NCI-H446 (cell line): ENCODE data around the gene MATCAP1.

ENCODE experiments used
- DNase-seq, 2 experiments: peaks; one replicate each; lab custom pipeline; 2025; lab: John Stamatoyannopoulos, UW

Gene MATCAP1

GRCh38 chr16:67170949-67171649 lies 12.7 kb downstream of the MATCAP1 start:
- no peak for DNase-seq

- peak; percentile 55 to 74 for DNase-seq
These were observed 13.4 kb downstream of the MATCAP1 start, which contains the start of gene NOL3 for GRCh38 chr16:67170168-67170948. NOL3 (plus strand) TSS chr16:67170538.

GRCh38 chr16:67169642-67170167 lies 14.1 kb downstream of the MATCAP1 start:
- peak in 1 of 2 experiments; percentile 33 for DNase-seq

DNA sequence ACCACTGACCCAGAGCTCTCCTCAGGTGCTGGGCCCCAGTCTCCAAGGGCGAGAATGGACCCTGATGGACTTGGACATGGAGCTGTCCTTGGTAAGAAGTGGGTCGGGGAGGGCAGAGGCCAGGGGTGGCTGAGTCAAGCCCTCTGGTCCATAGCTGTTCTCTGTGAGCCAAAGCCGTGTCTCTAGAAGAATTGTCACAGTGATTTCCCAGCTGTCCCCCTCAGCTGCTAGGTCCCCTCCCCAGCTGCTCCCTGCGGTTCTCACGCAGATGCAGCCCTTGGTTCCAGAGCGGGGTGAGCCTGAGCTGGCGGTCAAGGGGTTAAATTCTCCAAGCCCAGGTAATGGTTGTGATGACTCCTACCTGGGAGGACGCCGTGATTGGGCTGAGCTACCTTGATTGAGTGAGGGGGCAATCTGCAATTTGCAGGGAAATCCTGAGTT lies 14.7 kb downstream of the MATCAP1 start:
- no peak for DNase-seq

GRCh38 chr16:67167588-67167987 lies 16.2 kb downstream of the MATCAP1 start:
- no peak for DNase-seq

DNA sequence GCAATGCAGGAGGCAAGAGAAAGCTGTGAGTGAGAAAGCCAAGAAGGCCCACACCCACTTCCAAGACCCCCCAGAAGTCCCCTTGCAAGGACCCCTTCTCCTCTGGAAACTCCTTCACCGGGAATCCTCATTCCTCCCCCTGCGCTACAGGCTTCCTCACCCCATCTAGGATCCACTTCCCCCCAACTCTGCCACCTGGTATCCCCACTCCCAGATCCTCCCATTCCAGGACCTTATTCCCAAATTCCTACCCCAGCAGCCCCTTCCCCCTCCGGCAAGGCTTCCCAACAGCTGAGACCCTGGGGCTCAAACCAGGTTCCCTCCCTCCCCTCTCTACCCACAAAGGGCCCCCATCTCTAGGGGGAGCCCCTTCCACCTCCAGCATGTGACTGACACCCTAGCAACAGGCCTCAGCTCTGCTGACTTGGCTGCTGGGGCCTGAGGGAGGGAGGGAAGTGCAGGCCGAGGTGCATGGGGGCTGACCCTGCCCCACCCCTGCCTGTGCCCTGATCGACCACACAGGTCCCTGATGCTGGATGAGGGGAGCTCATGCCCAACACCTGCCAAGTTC lies 17.1 kb downstream of the MATCAP1 start:
- DNase-seq = no peak

- DNase-seq = no peak
These were observed 17.6 kb downstream of the MATCAP1 start for GRCh38 chr16:67166110-67166547.

GRCh38 chr16:67165121-67166078 lies 18.4 kb downstream of the MATCAP1 start:
- DNase-seq = no peak

DNA sequence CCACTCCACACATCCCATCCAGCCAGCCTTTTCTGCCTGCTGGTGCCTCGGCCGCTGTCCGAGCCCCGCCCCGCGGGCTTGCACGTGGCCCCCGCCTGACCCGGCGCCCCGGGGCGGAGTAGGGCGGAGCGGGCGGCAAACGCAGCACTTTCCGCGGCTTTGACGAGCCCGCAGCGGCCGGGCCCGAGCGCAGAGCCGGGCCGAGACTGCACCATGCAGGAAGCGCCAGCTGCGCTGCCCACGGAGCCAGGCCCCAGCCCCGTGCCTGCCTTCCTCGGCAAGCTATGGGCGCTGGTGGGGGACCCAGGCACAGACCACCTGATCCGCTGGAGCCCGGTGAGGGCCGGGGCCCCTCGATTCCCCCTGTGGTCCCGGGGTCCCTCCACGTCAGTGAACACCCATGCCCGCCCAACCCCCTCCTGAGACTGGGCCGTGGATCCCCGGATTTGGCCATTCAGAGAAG lies 19.1 kb downstream of the MATCAP1 start, which contains the start of gene HSF4:
HSF4 (plus strand) TSS at position 147 of the 463 bp plus-strand sequence; CDS start at position 214, 67 bp downstream.
- no peak for DNase-seq

DNA sequence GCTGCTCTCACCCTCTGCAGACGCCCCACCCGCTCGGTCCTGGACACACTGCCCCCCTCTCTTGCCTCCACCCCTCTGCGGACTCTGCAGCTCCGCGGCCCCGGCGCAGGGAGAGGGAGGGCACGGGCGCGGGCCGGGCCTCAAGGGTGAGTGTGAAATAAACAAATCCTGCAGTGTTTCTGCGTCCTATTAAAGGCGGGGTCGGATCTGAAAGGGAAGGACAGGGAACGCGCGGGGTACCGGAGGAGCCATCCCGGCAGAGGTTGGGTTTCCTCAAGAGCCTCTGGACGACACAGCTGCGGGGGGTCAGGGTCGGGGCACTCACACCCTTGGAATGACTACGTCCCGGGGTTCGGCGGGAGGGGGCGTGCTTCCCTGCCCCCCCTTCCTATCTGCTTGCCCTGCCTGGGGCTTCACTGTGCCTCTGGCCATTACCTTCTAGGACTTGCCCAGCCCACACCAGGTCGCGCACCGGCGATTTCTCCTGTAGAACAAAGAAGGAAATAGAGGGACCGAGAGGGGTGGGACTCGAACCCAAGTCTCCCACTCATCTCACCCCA lies 19.7 kb downstream of the MATCAP1 start:
- no peak for DNase-seq

DNA sequence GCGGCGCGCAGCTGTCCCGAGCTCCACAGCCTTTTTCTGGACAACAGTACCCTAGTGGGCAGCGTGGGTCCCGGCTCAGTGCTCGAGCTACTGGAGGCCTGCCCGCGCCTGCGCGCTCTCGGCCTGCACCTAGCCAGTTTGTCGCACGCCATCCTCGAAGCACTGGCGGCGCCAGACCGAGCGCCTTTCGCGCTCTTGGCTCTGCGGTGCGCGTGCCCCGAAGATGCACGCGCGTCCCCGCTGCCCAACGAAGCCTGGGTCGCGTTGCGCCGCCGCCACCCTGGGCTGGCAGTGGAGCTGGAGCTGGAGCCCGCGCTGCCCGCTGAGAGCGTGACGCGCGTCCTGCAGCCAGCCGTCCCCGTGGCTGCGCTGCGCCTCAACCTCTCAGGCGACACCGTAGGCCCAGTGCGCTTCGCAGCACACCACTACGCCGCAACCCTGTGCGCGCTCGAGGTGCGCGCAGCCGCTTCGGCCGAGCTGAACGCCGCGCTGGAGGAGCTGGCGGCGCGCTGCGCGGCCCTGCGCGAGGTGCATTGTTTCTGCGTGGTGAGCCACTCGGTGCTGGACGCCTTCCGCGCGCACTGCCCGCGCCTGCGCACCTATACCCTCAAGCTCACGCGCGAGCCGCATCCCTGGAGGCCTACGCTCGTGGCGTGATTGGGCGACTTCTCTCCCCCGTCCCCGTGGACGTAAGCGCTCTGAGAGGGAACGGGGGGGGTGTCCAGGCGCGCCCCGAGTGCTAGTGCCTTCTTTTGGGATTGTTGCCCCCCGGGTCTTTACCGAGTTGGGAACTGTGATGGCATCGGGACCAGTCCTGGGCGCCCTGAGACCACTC lies 20.4 kb downstream of the MATCAP1 start:
- DNase-seq = peak in 1 of 2 experiments; percentile 40

DNA sequence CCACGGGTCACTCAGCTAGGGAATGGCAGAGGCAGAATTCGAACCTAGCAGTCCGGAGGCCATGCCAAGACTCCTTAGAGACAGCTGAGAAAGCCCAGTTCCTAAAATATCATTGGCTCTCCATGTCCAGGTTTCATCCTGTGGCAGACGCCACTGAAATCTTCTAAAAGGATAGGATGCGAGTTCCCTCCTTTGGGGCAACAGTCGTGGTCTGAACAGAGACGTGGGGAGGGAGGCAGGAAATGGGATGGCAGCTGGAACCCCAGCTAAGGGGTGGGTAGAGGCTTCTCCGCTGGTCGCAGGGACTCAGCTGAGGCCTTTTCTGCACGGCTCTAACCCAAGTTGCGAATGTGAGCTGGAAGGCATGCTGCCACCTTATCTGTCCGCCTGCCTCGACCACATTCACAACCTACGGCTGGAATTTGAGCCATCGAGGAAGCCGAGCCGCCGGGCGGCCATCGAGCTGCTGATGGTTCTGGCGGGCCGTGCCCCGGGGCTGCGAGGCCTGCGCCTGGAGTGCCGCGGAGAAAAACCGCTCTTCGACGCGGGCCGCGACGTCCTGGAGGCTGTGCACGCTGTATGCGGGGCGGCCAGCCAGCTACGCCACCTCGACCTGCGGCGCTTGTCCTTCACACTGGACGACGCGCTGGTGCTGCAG lies 21.1 kb downstream of the MATCAP1 start:
- no peak for DNase-seq

DNA sequence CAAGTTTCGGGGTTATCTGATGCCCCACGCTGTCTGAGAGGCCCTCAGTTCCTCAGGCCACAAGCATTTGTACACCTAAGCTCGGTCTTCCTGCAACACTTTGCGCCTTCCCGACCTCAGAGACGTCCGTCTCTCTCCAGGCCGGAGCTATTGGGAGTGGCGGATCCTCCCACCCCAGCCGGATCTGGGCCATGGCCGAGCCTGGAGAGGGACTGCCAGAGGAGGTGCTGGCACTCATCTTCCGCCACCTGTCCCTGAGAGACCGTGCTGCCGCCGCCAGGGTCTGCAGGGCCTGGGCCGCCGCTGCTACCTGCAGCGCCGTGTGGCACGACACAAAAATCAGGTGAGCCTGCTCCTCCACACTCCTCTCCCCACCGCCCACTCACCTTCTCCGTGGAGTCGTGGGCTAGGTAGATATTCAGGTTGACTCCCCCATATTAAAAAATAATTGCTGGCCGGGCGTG lies 22.1 kb downstream of the MATCAP1 start:
- DNase-seq = no peak

- DNase-seq = no peak
These were observed 24.8 kb downstream of the MATCAP1 start for GRCh38 chr16:67158637-67159600.

GRCh38 chr16:67157892-67158635 lies 25.7 kb downstream of the MATCAP1 start:
- DNase-seq = no peak

DNA sequence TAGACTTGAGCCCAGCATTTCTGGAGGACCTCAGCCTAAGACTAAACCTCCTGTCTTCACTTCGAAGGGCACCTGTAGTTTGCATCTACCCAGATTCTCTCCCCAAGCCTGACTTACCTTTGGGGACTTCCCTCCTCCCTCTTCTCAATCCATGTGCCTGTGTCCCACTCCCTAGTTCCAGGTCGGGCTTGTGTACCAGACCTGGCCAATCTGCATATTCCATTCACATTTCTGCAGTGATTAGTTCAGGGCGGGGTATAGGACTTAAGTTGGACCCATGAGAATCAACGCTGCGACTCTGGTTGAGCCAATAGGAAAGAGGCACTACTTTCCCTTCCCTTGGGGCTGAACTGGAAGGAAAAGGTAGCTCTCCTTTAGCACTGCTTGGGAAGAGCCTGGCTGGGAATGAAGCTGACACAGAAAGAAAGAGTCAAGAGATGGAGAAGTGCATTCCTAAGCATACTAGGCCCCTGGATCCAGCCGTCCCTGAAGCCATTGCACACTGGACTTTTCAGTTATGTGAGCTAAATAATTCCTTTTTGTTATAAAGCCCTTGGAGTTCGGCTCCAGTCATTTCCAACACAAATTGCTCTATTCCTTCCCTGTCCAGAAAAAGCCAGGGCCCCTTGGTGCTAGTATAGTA lies 26.5 kb downstream of the MATCAP1 start:
- no peak for DNase-seq
